Stimulated activated CD4-positive, alpha-beta T cell treated with anti-CD3 and anti-CD28 coated beads, Interleukin-12 subunit alpha, Interleukin-12 subunit beta, amount 100 ng/mL, for 4 hours (primary cell): ENCODE measurements around the gene ZGLP1.
"Not testable (repeated sequence)": the region's sequence is repeated elsewhere in the genome, so short reads cannot be mapped to it uniquely, and the experiment has no call there.

Experiments
- DNase-seq: peaks from one replicate; pipeline ENCODE4 v3.0.0-alpha.2; 2020

ZGLP1 gene

DNA sequence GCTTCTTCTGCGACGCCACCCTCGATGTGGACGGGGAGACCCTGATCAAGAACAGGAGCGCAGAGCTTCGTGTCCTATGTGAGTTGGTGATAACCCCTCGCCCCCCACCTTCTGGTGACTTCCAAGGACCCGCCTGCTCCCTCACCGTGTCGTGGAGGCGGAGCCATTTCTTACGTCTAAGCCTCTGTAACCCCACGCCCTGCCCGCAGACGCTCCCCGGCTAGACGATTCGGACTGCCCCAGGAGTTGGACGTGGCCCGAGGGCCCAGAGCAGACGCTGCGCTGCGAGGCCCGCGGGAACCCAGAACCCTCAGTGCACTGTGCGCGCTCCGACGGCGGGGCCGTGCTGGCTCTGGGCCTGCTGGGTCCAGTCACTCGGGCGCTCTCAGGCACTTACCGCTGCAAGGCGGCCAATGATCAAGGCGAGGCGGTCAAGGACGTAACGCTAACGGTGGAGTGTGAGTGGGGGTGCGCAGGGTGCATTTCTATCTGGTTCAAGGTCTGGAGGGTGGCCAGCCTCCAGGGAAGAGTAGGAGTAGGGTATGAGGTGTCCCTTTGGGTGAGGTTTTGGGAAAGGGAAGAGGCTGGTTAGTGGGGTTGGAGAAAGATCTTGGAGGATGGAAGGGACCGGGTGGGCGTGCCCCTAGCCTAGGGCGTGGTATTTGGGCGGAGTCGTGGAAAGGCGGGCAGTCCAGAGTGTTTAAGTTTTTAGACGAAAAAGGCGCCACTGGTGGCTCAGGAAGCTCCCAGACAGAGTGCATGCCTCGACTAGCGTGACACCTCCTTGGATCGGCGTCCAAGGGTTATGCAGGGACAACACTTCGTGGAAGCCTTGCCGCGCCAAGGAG is 16.6 kb downstream of the ZGLP1 start:
- DNase-seq: no peak

DNA sequence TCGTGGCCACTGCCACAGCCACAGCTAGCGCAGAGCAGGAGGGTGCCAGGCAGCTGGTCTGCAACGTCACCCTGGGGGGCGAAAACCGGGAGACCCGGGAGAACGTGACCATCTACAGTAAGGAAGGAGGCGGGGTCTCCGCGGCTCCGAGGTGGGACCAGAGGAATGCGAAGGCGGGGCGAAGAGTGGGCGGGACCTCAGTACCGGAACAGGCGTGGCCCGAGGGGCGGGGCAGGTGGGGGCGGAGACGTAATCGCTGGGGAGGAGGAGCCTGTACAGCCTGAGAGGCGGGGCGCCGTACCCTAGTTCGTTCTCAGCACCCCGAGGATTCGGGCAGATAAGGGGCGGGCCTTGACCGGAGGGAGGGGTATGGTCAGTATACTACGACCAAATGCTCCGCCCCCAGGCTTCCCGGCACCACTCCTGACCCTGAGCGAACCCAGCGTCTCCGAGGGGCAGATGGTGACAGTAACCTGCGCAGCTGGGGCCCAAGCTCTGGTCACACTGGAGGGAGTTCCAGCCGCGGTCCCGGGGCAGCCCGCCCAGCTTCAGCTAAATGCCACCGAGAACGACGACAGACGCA is 17.3 kb downstream of the ZGLP1 start:
- peak; percentile 66 for DNase-seq

DNA sequence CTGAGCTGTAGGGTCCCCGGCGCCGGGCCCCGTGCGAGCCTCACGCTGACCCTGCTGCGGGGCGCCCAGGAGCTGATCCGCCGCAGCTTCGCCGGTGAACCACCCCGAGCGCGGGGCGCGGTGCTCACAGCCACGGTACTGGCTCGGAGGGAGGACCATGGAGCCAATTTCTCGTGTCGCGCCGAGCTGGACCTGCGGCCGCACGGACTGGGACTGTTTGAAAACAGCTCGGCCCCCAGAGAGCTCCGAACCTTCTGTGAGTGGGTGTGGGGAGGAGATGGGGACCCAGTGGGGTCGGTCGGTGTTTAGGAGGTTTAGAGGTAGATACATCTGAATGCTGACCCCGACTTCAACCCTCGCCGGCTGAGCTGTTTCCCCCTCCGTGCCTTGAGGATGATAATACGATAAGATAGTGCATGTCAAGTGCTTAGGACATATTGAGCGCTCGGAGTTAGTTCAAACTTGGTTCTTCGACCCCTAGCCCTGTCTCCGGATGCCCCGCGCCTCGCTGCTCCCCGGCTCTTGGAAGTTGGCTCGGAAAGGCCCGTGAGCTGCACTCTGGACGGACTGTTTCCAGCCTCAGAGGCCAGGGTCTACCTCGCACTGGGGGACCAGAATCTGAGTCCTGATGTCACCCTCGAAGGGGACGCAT is 17.9 kb downstream of the ZGLP1 start:
- no peak for DNase-seq

DNA sequence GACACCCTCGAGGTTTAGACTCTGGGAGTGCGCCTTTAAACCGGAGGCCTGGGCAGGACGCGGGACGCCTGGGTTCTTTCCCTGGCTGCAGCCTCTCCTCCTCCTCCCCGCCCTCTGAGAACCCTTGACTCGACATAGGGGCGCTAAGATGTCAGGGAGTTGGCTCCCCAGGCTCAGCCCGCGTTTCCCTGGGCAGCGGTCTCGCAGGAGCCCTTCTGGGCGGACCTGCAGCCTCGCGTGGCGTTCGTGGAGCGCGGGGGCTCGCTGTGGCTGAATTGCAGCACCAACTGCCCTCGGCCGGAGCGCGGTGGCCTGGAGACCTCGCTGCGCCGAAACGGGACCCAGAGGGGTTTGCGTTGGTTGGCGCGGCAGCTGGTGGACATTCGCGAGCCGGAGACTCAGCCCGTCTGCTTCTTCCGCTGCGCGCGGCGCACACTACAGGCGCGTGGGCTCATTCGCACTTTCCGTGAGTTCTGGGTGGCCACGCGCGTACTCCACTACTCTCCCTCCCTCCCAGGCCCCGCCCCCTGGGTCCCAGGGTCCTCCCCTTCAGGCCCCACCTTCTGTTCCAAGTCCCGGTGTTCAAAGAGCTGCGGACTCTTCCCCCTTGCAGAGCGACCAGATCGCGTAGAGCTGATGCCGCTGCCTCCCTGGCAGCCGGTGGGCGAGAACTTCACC is 18.6 kb downstream of the ZGLP1 start:
- peak; percentile 44 for DNase-seq

DNA sequence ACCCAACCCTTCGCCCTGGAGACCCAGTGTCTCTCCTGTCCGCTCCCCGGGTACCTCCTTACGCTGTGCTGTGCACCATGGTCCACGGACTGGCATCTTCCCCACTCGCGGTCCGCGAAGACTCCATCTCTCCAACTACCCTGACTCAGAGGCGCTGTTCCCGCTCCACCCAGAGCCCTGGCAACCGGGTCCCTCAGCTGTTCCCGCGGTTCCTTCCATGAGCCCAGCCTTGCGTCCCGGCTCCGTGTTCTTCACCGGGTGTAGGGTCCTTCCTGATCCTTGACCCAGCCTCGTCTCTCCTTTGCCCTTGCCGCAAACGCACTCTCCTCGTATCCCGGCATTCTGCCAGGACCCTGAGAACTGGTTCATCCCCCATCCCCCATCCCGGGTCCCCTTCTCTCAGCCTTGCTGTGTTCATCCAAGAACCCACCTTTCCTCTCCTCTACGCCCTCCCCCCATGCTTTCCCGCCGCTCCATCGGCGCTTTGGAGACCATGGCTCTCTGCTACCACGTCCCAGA is 19.2 kb downstream of the ZGLP1 start:
- DNase-seq: no peak

DNA sequence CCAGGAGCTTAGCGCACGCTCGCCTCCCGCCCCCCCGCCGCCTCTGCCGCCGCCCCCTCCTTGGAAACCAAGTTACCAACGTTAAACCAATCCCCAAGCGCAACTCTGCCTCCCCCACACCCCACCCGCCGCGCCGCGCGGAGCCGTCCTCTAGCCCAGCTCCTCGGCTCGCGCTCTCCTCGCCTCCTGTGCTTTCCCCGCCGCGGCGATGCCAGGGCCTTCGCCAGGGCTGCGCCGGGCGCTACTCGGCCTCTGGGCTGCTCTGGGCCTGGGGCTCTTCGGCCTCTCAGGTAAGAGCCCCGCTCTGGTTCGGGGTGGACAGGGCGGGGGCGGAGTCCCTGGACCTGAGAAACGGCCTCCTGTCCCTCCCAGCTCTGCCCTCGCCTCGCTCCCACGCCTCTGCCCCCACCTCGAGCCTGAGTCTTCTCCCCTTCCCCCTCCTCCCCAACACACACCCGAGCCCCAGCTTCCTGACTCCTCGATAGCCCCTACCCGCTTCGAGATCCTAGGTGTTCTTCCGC is 19.7 kb downstream of the ZGLP1 start, which contains the start of gene ICAM5:
TSS of gene ICAM5 (plus strand) at position 117 of the 521 bp plus-strand sequence. CDS start at position 209, 92 bp downstream.
- peak; percentile 54 for DNase-seq

DNA sequence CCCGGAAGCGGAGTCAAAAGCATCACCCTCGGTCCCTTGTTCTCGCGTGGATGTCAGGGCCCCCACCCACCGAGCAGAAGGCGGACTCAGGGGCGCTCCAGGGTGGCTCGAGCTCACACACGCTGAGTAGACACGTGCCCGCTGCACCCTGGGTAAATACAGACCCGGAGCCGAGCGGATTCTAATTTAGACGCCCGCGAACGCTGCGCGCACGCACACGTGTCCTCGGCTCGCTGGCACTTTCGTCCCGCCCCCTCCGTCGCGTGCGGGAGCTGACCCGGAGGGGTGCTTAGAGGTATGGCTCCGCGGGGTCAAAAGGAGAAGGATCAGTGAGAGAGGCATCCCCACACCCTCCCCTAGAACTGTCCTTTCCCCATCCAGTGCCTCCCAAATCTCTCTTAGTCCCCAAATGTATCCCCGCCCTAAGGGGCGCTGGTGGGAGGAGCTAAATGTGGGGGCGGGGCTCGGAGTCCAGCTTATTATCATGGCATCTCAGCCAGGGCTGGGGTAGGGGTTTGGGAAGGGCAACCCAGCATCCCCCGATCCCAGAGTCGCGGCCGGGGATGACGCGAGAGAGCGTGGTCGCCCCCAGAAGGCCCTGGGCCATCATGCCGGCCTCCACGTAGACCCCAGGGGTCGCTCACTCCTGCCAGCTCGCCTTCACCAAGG is 20.3 kb downstream of the ZGLP1 start:
- DNase-seq: peak; percentile 70

DNA sequence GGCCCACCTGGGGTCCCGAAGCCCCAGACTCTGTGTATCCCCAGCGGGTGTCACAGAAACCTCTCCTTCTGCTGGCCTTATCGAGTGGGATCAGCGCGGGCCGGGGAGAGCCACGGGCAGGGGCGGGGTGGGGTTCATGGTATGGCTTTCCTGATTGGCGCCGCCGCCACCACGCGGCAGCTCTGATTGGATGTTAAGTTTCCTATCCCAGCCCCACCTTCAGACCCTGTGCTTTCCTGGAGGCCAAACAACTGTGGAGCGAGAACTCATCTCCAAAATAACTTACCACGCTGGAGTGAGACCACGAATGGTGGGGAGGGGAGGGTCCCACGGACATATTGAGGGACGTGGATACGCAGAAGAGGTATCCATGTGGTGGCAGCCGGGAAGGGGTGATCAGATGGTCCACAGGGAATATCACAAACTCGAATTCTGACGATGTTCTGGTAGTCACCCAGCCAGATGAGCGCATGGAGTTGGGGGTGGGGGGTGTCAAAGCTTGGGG is 20.9 kb downstream of the ZGLP1 start:
- DNase-seq: peak; percentile 39

DNA sequence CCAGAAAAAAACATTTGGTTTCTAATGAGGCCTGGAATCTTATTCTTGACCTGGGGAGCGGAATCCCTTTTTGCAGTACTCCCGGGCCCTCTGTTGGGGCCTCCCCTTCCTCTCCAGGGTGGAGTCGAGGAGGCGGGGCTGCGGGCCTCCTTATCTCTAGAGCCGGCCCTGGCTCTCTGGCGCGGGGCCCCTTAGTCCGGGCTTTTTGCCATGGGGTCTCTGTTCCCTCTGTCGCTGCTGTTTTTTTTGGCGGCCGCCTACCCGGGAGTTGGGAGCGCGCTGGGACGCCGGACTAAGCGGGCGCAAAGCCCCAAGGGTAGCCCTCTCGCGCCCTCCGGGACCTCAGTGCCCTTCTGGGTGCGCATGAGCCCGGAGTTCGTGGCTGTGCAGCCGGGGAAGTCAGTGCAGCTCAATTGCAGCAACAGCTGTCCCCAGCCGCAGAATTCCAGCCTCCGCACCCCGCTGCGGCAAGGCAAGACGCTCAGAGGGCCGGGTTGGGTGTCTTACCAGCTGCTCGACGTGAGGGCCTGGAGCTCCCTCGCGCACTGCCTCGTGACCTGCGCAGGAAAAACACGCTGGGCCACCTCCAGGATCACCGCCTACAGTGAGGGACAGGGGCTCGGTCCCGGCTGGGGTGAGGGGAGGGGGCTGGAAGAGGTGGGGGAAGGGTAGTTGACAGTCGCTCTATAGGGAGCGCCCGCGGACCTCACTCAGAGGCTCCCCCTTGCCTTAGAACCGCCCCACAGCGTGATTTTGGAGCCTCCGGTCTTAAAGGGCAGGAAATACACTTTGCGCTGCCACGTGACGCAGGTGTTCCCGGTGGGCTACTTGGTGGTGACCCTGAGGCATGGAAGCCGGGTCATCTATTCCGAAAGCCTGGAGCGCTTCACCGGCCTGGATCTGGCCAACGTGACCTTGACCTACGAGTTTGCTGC is 22.5 kb downstream of the ZGLP1 start, which contains the start of gene ICAM4:
TSS of gene ICAM4 (plus strand) at position 153 of the 935 bp plus-strand sequence. CDS start at position 211, 58 bp downstream.
- peak; percentile 40 for DNase-seq

DNA sequence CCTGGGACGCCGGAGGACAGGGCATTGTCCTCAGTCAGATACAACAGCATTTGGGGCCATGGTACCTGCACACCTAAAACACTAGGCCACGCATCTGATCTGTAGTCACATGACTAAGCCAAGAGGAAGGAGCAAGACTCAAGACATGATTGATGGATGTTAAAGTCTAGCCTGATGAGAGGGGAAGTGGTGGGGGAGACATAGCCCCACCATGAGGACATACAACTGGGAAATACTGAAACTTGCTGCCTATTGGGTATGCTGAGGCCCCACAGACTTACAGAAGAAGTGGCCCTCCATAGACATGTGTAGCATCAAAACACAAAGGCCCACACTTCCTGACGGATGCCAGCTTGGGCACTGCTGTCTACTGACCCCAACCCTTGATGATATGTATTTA is 24.2 kb downstream of the ZGLP1 start:
- no peak for DNase-seq

DNA sequence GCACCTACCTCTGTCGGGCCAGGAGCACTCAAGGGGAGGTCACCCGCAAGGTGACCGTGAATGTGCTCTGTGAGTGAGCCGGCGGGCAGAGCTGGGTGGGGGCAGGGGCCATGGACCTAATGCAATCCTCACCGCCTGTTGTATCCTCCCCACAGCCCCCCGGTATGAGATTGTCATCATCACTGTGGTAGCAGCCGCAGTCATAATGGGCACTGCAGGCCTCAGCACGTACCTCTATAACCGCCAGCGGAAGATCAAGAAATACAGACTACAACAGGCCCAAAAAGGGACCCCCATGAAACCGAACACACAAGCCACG is 24.7 kb downstream of the ZGLP1 start:
- DNase-seq: no peak

DNA sequence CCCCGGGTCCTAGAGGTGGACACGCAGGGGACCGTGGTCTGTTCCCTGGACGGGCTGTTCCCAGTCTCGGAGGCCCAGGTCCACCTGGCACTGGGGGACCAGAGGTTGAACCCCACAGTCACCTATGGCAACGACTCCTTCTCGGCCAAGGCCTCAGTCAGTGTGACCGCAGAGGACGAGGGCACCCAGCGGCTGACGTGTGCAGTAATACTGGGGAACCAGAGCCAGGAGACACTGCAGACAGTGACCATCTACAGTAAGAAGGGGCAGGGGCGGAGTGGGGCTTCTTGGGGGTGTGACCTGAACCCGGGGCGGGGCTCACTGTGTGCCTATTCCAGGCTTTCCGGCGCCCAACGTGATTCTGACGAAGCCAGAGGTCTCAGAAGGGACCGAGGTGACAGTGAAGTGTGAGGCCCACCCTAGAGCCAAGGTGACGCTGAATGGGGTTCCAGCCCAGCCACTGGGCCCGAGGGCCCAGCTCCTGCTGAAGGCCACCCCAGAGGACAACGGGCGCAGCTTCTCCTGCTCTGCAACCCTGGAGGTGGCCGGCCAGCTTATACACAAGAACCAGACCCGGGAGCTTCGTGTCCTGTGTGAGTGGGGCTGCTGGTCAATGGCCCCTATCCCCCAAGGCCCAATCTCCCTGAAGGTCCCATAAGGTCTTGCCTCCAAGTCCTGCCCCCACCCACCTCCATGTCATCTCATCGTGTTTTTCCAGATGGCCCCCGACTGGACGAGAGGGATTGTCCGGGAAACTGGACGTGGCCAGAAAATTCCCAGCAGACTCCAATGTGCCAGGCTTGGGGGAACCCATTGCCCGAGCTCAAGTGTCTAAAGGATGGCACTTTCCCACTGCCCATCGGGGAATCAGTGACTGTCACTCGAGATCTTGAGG is 25.3 kb downstream of the ZGLP1 start:
- DNase-seq: no peak

DNA sequence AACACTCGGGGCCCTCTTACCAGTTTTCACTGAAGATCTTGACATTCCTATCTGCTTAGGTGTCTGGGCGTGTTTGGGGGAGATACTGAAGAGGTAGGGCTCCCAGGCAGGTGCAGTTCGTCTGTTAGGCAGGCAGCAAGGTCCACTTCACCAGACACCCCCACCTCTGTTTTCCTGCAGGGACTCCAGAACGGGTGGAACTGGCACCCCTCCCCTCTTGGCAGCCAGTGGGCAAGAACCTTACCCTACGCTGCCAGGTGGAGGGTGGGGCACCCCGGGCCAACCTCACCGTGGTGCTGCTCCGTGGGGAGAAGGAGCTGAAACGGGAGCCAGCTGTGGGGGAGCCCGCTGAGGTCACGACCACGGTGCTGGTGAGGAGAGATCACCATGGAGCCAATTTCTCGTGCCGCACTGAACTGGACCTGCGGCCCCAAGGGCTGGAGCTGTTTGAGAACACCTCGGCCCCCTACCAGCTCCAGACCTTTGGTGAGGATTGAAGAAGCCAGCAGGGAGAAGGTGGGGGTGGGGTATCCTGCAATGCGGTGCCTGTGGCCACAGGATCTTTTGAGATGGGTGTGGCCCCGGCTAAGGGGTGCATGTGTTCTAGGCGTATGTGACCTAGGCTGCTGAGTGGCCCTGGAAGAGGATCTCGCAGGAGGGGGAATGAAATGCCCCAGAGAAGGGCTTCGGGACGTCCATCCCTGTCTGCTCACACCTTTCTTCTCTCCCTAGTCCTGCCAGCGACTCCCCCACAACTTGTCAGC is 26.1 kb downstream of the ZGLP1 start:
- DNase-seq: no peak

DNA sequence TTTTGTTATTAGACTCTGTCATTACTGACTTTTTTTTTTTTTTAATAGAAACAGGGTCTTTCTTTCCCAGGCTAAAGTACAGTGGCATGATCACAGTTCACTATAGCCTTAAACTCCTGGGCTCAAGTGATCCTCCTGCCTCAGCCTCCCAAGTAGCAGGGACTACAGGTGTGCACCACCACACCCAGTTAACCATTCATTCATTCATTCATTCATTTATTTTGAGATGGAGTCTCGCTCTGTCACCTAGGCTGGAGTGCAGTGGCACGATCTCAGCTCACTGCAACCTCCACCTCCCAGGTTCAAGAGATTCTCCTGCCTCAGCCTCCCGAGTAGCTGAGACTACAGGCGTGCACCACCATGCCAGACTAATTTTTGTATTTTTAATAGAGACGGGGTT is 27.6 kb downstream of the ZGLP1 start:
- not testable (repeated sequence) for DNase-seq

DNA sequence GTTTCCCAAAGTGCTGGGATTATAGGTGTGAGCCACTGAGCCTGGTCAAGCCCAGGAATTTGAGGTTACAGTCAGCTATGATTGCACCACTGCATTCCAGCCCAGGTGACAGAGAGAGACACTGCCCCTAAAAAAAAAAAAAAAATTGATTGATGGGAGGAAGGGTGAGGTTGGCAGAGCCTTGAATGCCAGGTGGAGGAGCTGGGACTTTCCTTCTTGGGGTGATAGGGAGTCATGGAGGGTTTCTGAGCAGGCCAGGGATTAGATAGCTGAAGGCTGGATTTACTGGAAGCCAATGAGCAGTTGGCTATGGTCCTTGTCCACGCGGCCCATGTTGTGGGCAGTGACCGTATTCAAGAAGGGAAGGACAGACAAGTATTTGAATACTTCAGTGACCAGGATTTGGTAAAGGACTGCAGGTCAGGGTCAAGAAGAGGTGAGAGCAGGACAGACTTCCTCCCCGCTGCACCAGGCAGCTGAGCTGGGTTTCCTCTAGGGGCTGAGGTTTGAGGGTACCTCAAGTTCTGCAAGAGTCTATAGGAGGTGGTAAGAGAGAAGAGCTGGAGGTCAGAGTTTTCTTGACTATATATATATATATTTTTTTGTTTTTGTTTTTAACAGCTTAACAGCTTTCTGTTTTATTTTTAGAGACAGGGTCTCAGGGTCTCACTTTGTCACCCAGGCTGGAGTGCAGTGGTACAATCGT is 29.7 kb downstream of the ZGLP1 start:
- DNase-seq: no peak

DNA sequence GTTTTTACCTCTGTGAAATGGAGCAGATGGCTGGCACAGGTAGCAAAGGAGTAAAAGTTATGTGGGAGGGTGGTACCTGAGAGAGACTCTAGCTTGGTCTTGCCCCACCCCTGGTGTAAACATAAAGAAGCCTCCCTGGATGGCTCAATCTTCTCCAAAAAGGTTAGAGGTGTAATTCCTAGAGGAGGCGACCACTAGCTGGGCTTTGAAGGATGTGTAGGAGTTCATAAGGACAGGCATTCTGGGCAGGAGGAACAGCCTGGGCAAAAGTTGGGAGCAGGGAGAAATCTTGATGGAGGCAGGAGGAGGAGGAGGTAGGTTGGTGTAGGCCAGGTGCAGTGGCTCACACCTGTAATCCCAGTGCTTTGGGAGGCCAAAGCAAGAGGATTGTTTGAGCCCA is 30.7 kb downstream of the ZGLP1 start:
- DNase-seq: no peak

DNA sequence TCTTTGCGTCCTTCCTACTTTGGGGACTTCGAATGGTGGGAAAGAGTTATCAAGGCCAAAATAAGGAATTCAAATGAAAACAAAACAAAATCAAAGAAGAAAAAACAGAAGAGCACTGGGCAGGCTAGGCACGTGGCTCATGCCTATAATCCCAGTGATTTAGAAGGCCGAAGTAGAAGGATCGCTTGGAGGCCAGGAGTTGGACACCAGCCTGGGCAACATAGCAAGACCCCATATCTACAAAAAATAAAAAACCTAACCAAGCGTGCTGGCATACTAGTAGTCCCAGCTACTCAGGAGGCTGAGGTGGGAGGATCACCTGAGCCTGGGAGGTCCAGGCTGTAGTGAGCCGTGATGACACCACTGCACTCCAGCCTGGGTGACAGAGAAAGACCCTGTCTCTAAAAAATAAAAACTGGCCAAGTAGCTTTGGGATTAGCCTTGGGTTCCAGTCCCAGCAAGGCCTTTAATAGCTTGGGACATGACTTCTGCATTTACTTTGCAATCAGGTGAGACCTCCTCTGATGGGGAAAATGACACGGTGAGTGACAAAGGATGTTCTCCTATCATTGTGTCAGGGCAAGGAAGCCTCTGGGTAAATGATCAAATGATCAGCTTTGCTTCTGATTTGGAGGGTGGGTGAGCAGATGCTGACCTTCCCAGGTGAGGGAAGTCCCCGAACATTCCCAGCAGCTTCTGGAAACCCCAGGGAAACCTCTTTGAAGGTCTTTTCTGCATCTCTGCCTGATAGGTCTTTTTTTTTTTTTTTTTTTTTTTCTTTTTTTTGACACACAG is 31.6 kb downstream of the ZGLP1 start:
- DNase-seq: no peak

DNA sequence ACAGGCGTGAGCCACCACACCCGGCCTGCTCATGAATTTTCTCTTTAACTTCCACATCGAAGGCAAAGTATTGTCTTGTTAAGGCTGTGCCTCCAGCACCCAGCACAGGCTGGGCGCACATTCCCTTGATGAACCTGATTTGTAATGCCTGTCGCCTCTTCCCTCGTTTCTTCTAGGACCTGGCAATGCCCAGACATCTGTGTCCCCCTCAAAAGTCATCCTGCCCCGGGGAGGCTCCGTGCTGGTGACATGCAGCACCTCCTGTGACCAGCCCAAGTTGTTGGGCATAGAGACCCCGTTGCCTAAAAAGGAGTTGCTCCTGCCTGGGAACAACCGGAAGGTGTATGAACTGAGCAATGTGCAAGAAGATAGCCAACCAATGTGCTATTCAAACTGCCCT is 35.0 kb downstream of the ZGLP1 start:
- DNase-seq: no peak
